Cardiac septum (tissue), 1 donor: ENCODE data around the gene IFI27L1. TPM values are rescaled to one million over a fixed set of nuclear protein-coding genes. Genes with fewer than 3 reads are reported as not detected.

Experiments
- DNase-seq: peaks from one replicate; pipeline ENCODE4 v3.0.0-alpha.2; 2020; ENCODE audit warnings: low spot score
- intact Hi-C: fragments of 100-400 bp; cut with DNase I; formaldehyde crosslinking; loops from one replicate; pipeline ENCODE4 v1.14.0; 2022
- total RNA-seq: library from RNA; stranded (reverse); fragmentation: NEBNext Ultra II Directional; extraction: Animal tissue kit (Norgen Biotek cat#: 25700); gene quantifications from one replicate; pipeline ENCODE4 v1.2.1, GENCODE V29; 2021
- donor health status: DM: no; HTN: no; CAD: no.

The IFI27L1 gene
- total RNA-seq, 1 donor from 2014 or later = 9.3 TPM

- intact Hi-C loops = no loop called here
- DNase-seq = no peak
These were observed 6.6 kb upstream of the IFI27L1 start for GRCh38 chr14:94074534-94074933.

- DNase-seq = no peak
- intact Hi-C loops = no loop called here
These were observed 6.1 kb upstream of the IFI27L1 start for GRCh38 chr14:94075008-94075407.

- DNase-seq = no peak
- intact Hi-C loops = no loop called here
These were observed 3.8 kb upstream of the IFI27L1 start for GRCh38 chr14:94077111-94077821.

GRCh38 chr14:94077823-94078222 lies 3.3 kb upstream of the IFI27L1 start:
- intact Hi-C loops = no loop called here
- no peak for DNase-seq

- intact Hi-C loops = loop anchor here (5.0 kb wide), 1 partner anchor 47 kb away; the partner anchor contains the start of gene IFI27L2
These were observed 1.1 kb upstream of the IFI27L1 start for GRCh38 chr14:94079891-94080620.

GRCh38 chr14:94081386-94081820 lies 293 bp downstream of the IFI27L1 start:
- intact Hi-C loops = loop anchor here (5.0 kb wide), 1 partner anchor 46 kb away; the partner anchor contains the start of gene IFI27L2
- DNase-seq = no peak

More at GRCh38 chr14:94079891-94080620, 1.1 kb upstream of the IFI27L1 start:
- no peak for DNase-seq

- no peak for DNase-seq
- intact Hi-C loops = no loop called here
These were observed 6.8 kb downstream of the IFI27L1 start for GRCh38 chr14:94087891-94088290.

- no peak for DNase-seq
- intact Hi-C loops = no loop called here
These were observed 7.4 kb downstream of the IFI27L1 start for GRCh38 chr14:94088516-94088915.

- intact Hi-C loops = no loop called here
- DNase-seq = no peak
These were observed 8.4 kb downstream of the IFI27L1 start for GRCh38 chr14:94089479-94089878.

GRCh38 chr14:94093418-94093817 lies 12.3 kb downstream of the IFI27L1 start:
- no peak for DNase-seq
- intact Hi-C loops = no loop called here

GRCh38 chr14:94097091-94097490 lies 16.0 kb downstream of the IFI27L1 start:
- intact Hi-C loops = no loop called here

GRCh38 chr14:94098326-94098992 lies 17.3 kb downstream of the IFI27L1 start:
- intact Hi-C loops = no loop called here

More at GRCh38 chr14:94097091-94097490, 16.0 kb downstream of the IFI27L1 start:
- no peak for DNase-seq

GRCh38 chr14:94099006-94099405 lies 17.9 kb downstream of the IFI27L1 start:
- no peak for DNase-seq
- intact Hi-C loops = no loop called here

More at GRCh38 chr14:94098326-94098992, 17.3 kb downstream of the IFI27L1 start:
- no peak for DNase-seq

- DNase-seq = no peak
- intact Hi-C loops = no loop called here
These were observed 19.7 kb downstream of the IFI27L1 start for GRCh38 chr14:94100847-94101246.

GRCh38 chr14:94101748-94102147 lies 20.6 kb downstream of the IFI27L1 start:
- DNase-seq = no peak
- intact Hi-C loops = no loop called here

- intact Hi-C loops = no loop called here
- no peak for DNase-seq
These were observed 21.8 kb downstream of the IFI27L1 start for GRCh38 chr14:94102768-94103482.

GRCh38 chr14:94103554-94104150 lies 22.5 kb downstream of the IFI27L1 start:
- DNase-seq = no peak
- intact Hi-C loops = no loop called here

GRCh38 chr14:94104731-94105130 lies 23.6 kb downstream of the IFI27L1 start:
- intact Hi-C loops = no loop called here
- DNase-seq = no peak

GRCh38 chr14:94109915-94110250 lies 28.8 kb downstream of the IFI27L1 start:
- intact Hi-C loops = loop anchor here (5.0 kb wide), 1 partner anchor 43 kb away; no protein-coding TSS in a partner anchor
- DNase-seq = no peak
